Activated CD4-positive, alpha-beta T cell treated with anti-CD3 and anti-CD28 coated beads for 24 hours (primary cell): ENCODE results near the gene BAZ1A.
"Not testable (repeated sequence)": the region's sequence is repeated elsewhere in the genome, so short reads cannot be mapped to it uniquely, and the experiment has no call there.

Experiments used
- DNase-seq, 2 donors: peaks; one replicate each; pipeline ENCODE4 v3.0.0-alpha.2; 2020; ENCODE audit warnings: low read depth in 2 of 2

Gene BAZ1A

DNA sequence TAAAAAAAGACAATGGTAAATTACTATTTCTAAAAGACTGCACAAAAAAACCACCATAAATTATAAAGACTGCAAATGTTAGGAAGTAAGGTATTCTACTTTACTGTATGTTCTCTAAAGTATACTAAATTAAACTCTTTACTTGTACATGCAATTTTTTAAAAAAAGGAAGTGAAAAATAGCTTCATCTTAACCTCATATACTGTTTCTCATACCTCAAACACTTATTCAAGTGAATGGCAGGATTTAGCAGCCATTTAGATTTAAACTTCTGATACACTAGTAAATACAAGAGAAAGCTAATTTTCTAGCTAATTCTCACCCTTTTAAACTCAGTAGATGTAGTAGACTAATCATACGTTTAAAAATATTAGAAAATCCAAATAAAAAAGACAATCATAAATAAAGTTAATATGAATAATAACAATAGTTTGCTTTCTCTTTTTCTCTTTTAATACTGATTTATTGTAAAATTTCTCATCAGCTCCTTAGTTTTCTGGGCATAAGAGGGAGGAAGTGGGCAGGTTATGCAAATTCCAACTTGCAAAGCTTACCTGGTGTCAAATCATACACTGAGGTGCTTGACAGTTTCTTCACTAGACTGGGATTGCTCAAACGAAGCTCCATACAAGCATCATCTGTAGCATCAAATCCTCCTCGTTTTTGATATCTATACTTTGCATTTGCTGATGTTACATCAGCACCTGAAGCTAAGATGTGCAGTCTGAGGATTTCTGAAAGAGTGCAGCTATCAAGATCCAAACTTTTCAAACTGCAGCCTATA is 89.7 kb downstream of the BAZ1A start:
- DNase-seq, result no peak

DNA sequence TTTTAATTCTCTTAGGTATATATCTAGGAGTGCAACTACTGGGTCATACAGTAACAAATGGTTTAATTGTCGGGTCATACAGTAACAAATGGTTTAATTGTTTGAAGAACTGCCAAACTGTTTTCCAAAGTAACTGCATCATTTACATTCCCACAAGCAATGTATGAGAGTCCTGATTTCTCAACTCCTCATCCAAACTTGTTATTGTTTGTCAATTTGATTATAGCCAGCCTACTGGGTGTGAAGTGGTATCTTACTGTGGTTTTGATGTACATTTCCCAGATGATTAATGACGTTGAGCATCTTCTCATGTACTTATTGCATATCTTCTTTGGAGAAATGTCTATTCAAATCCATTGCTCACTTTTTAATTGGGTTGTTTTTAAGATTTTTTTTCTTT is 93.1 kb downstream of the BAZ1A start:
- no peak for DNase-seq

DNA sequence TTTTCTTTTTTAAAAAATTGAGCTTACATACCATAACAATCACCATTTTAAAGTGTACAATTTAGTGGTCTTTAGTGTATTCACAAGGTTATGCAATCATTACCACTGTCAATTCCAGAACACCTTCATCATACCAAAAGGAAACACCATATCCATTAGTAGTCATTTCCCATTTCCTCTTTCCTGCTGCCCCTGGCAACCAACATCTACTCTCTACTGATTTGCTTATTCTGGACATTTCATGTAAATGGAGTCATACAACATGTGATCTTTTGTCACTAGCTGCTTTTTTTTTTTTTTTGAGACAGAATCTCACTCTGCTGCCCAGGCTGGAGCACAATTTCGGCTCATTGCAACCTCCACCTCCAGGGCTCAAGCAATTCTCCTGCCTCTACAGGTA is 93.9 kb downstream of the BAZ1A start:
- DNase-seq, result no peak

DNA sequence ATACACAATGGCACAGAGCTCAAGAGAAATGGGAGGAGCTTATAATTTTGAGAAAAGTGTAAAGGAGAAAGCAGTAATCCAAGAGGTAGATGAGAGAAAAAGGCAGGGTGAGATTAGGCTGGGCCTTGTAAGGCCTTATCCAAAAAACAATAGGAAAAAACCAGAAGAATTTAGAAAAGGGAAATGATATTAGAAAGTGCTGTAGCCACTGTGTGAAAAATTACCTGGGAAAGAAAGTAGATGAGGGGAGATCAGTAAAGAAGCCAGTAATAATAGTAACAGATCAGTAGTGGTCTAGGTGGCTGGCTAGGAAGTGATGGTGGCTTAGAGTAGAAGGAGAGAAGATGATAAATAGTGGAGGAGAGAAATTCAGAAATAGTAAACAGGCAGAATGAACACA is 94.5 kb downstream of the BAZ1A start:
- no peak for DNase-seq

DNA sequence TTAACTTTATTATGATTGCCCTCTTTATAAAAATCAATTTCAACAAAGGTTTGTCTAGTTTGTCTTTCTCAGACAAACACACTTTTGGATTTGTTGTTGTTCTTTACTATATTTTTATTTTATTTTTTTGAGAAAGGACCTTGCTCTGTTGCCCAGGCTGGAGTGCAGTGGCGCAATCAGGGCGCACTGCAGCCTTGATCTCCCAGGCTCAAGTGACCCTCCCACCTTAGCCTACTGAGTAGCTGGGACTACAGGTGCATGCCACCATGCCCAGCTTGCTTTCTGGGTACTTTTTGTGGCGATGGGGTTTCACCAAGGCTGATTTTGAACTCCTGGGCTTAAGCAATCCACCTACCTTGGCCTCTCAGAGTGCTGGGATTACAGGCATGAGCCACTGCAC is 96.4 kb downstream of the BAZ1A start:
- DNase-seq, result no peak

DNA sequence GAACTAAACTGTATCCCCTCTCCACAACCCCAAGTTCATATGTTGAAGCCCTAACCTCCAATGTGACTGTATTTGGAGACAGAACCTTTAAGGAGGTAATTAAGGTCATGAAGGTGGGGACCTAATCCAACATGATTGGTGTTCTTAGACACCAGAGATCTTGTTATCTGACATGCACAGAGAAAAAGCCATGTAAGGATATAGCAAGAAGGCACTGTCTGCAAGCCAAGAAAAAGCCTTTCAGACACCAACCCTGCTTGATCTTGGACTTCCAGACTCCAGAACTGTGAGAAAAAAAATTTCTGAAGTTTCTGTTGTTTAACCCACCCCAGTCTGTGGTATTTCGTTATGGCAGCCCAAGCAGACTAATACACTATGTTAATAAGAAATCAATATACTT is 98.5 kb downstream of the BAZ1A start:
- no peak for DNase-seq

DNA sequence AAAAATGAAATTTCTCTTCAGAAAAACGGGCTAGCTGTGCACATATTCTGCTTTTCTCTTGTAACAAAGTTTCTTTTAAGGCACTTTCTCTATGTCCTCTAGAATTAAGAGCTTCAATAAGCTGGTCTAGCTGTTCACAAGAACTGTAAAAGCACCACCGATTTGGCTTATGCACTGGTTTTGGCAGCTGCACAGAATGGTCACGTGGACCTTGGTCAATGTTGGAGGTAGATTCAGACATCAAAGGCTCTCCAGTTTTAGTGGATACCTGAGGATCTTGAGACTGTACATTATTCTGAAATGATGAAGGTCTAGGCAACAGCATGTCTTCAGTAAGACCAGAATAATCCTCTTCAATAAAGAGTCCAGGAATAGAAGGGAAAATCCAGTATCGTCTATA is 99.2 kb downstream of the BAZ1A start:
- no peak for DNase-seq

DNA sequence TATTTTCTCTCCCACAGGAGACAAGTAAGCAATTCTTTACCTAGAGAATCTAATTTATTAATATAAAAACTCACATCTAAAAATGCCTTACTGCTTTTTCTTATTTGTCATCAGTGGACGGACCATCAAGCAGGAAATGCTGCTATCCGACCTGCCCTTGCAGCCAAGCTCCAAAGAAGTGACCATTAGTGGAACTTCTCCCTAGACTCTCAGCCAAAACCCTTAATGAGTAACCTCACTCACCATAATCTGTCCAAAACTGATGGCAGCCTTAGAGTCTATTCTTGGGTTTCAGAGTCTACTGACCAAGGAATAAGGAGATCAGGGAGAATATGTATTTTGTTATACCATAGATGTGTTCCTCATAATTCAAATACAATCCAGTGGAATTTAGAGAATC is 99.8 kb downstream of the BAZ1A start:
- no peak for DNase-seq

DNA sequence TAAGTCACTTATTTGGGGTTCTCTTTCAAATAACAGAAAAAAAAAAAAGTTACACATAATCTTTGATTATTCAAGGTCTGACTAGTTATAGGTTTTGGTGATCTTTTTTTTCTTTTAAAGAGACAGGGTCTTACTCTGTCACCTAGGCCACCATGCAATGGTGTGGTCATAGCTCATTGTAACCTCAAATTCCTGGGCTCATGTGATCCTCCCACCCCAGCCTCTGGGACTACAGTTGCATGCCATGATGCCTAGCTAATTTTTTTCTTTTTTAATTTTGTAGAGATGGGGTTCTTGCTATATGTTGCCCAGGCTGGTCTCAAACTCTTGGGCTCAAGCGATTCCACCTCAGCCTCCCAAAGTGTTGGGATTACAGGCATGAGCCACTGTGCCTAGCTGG is 104.3 kb downstream of the BAZ1A start:
- no peak for DNase-seq

DNA sequence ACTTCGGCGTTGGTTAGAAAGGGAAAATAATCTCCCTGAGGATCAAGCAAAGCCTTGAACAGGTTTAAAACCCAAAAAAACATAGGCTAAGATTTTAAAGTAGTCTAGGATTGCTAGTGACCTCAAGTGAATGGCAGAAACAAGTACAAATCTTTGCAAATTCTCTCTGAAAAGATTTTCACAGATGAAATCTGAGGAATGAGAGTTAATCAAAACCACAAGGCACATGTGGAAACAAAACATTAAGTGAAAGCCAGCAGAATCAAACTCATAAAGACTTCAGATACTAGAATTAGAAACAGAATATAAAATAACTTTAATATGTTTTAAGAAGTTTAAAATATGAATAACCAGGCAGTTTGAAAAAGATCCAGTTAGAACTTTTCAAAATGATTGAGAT is 108.6 kb downstream of the BAZ1A start:
- DNase-seq, result no peak

DNA sequence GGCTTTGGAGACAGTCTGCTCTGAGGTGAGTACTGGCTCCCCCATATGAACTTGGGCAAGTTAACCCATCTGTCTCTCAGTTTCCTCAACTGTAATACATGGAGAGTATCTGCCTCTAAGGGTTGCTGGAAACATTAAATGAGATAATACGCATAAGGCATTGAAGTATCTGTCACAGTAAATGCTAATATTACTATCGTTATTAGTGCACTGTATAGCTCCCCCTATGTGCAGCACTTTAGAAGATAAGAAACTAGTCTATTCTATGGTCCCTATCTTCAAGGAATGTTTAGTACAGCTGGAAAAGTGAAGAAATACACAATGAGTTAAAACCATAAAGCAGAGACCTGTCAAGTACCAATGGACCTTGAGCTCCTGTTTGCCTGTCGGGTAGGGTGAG is 109.1 kb downstream of the BAZ1A start:
- no peak for DNase-seq

DNA sequence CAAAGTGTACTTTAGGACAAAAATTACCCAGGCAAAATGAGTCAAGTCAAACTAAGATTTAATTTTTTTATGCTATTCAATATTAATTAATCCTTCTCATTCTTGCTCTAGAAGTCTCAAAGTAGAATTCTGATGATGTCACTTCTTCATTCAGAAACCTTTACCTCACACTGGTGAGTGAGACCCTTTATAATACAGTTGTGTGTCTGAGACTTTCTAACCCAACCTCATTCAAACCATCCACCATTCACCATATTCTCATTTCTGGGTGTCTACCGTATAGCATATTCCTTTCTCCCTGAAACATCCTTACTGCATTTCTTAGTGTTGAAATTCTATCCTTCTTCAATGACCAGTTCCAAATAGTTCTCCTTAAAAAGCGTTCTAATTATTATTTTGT is 119.9 kb downstream of the BAZ1A start:
- no peak for DNase-seq

DNA sequence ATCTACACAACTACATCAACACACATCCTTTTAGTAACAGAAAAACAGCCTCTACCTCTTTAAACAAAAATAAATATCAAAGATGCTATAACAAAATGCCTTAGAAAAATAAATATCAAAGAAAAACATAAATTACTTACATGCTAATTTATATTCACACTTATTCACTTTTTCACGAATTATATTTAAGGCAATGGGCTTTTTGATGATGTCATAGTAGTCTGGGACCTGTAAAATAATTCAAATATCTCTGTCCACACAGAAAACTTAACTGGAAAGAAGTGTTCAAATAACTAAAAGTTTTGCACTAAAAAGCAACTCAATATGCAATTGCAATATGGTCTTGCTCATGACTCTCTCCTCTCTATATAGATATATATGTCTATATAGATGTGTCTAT is 120.5 kb downstream of the BAZ1A start:
- DNase-seq, result no peak

DNA sequence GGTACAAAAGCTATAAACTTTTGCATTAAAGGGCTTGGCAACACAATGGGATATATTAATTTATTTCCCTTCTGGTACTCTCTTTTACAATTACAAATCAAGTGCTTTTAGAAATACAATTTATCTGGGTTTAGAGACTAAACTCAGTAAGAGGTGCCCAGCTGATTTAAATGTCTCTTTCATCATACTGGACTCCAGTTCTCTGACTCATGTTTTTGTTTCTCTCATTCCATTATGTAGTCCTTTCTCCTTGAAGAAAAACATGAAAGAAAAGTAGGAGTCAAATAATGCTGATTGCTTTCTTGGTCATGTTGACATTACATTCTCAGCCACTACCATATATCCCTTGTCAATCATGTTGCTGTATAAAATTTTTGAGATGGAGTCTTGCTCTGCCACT is 124.5 kb downstream of the BAZ1A start:
- DNase-seq, result no peak

DNA sequence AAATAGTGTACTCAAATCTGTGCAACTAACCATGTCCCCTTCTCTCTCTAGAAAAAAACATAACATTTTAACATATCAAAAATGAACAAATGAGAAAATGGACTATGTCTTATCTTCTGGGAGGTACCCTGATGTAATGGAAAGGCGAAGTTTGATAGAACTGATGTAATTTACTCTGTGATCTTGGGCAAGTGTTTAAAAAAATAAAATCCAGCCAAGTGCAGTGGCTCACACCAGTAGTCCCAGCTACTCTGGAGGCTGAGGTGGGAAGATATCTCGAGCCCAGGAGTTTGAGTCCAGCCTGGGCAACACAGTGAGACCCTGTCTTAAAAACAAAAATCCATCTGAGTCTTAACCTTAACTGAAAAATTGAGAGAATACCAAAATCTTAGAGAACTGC is 124.9 kb downstream of the BAZ1A start:
- DNase-seq, result no peak

DNA sequence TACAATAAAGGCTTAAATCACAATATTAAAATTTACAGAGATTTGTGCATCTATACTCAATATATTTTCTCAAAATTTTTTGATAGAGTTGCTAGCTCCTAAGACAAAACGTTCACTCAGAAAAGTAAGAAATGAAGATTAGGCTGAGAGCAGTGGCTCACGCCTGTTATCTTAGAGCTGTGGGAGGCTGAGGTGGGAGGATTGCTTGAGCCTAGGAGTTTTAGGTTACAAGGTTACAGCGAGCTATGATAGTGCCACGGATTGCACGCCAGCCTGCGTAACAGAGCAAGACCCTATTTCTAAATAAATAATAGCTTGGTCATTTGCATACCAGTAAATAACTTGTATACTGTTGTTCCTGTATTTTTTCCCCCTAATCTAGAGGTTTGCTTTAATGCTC is 125.8 kb downstream of the BAZ1A start:
- no peak for DNase-seq

DNA sequence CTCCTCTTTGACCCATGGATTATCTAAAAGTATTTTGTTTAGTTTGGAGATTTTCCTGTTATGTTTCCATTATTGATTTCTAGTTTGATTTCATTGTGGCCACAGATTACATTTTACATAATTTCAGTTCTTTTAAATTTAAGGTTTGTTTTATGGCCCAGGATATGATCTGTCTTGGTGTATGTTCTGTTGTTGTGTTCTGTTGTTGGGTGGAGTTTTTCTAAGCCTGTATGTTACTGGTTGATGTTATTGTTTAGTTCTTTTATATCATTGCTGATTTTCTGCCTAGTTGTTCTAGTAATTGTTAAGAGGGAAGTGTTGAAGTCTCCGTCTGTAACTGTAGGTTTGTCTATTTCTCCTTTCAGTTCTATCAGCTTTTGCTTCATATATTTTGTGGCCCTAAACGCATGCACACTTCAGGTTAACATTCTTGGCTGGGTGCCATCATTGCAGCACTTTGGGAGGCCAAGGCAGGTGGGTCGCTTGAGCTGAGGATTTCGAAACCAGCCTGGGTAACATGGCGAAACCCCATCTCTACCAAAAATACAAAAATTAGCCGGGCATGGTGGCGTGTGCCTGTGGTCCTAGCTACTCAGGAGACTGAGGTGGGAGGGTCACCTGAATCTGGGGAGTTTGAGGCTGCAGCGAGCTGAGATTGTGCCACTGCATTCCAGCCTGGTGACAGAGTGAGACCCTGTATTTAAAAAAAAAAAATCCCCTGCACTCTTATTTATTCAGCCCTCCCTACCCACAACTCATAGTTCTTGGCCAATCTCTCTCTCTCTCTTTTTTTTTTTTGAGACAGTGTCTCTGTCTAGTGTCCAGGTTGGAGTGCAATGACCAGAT is 132.7 kb downstream of the BAZ1A start:
- DNase-seq, result no peak

DNA sequence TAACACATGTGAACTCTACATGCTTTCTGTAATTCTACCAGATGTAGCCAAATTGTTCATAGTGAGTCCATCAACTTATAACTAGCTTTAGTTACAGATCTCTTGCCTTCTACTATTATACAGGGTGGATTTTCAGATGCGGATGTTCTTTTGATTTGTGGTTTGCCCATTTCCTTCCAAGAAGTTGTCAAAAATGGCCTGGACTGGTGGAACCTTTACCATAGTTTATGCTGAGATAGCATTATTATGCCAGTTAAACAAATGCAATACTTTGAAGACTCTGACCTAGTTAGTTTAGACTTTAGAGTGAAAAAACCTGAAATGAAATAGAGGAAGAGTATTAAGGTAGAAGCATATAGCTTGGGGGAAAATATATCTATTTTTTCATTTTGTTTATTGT is 133.3 kb downstream of the BAZ1A start:
- no peak for DNase-seq

DNA sequence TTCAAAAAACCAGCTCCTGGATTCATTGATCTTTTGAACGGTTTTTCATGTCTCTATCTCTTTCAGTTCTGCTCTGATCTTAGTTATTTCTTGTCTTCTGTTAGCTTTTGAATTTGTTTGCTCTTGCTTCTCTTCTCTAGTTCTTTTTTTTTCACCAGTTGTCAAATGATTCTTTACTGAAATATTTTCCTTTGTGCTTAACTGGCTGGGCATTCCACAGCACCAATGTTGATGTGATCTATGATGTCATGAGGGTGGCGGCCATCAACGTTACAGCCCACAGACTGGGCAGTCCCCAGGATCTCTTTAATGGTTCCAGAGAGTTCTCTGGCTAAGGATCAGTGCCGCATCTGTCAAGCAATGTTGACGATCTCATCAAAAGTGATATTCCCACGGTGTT is 135.0 kb downstream of the BAZ1A start:
- DNase-seq, result not testable (repeated sequence)

DNA sequence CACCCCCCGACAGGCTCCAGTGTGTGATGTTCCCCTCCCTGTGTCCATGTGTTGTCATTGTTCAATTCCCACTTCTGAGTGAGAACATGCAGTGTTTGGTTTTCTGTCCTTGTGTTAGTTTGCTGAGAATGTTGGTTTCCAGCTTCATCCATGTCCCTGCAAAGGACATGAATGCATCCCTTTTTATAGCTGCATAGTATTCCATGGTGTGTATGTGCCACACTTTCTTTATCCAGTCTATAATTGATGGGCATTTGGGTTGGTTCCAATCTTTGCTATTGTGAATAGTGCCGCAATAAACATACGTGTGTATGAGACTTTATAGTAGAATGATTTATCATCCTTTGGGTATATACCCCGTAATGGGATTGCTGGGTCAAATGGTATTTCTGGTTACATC is 138.1 kb downstream of the BAZ1A start:
- not testable (repeated sequence) for DNase-seq

DNA sequence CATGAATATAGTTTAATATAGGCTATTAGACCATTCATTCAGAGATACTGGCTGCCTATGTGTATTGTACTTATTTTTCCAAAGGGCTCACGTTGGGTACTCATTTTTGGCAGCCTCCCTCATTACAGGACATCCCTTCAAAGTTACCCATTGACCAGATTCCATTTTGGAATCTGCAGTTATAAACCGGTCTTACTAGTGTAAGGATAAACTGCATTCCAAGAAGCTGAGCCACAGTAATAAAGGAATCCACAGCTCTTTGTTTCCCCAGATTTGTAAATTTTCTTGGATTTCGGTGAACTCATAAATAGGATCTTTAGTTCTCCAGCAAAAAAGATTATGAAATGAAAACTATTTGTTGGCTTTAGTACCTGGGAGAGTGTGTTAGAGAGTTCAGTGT is 141.9 kb downstream of the BAZ1A start:
- DNase-seq, result no peak

DNA sequence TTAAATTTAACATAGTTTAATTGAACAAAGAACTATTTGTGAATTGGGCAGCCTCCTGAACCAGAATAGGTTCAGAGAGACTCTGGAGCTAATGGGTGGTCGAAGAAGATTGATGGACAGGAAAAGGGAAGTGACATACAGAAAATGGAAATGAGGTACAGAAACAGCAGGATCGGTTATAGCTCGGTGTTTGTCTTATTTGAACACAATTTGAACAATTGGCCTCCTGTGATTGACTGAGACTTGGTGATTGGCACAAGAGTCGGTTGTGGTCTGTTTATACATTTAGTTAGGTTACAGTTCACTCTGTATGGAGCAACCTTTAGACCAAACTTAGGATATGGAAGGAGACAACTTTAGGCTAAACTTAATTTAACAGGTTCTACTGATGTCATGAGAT is 142.4 kb downstream of the BAZ1A start:
- DNase-seq, result no peak

DNA sequence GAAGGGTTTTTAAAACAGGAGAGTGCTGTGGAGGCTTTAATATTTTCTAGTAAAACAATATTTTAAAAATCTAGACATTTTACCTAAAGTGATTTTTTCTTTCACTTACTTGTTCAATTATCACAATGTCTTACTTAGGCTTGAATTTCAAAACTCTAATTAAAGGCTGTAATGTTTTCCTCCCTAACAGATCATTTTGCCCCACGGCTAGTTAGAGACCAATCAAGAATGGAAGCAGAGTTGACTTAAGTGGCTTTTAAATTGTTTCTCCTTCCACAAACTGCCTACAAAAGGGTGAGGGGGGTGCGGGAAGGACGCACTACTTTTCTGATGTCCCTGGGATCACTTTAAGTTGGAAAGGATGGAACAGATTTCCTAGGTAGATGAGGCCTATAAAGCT is 151.3 kb downstream of the BAZ1A start:
- no peak for DNase-seq
